PFSK-1 (cell line): ENCODE data around the gene LENEP.

ENCODE experiments used
- FOXP2 ChIP-seq: optimal IDR thresholded peaks from 2 replicates; pipeline ENCODE3; 2011; ENCODE audit warnings: borderline replicate concordance, control low read depth, inconsistent platforms; ENCODE audit not compliant: insufficient read depth; ENCODE audit errors: extremely low read length, extremely low read depth
- POLR2AphosphoS5 ChIP-seq: IDR thresholded peaks from 2 replicates; pipeline ENCODE4 v1.6.1; 2012; ENCODE audit warnings: low read depth, mild to moderate bottlenecking, control low read depth, low read length, moderate library complexity
- SIN3A ChIP-seq: IDR thresholded peaks from 2 replicates; pipeline ENCODE4 v1.6.1; 2012; ENCODE audit warnings: mild to moderate bottlenecking, low read length, moderate library complexity, borderline replicate concordance; ENCODE audit not compliant: insufficient read depth
- TAF1 ChIP-seq: IDR thresholded peaks from 2 replicates; pipeline ENCODE4 v1.6.1; 2012; ENCODE audit warnings: low read length, control low read depth, borderline replicate concordance; ENCODE audit not compliant: insufficient read depth
- TF ChIP-seq, protein P1 (sequence below), 2 experiments: IDR thresholded peaks; 2 replicates each; pipeline versions ENCODE4 v1.6.1 to v1.8.0; 2011 to 2012; ENCODE audit warnings: low read depth in 2 of 2, low read length in 2 of 2, control low read depth in 1 of 2, inconsistent platforms in 1 of 2, mild to moderate bottlenecking in 1 of 2, moderate library complexity in 1 of 2; ENCODE audit not compliant: insufficient read depth in 1 of 2

DNA sequence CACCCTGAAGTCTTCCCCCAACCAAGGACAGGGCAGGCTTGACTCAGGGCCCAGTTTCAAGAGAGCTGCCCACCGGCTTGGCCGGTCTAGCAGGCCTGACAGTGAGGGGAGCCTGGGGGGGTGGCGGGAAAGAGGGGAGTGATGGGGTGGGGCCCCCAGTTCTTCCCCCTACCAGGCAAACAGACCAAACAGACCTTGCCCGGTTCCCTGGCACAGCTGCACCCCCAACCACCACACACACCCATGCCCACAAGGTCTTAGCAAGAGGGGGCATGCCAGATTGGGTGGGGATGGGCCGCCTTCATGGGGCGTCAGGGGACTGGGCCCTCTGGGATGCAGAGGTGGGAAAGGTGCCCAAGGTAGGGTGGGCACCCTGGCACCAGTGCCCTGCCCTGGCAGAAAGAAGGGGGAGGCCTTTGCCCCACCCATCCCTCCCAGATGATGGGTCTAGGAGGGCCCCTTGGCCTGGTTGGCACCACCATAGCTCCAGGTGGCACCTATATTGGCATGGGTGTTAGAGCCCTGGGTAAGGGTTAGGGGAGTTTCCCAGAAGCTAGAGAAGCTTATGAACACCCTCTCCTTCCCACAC is 18.1 kb downstream of the LENEP start:
- TF ChIP-seq TAF1: no peak
- TF ChIP-seq SIN3A: no peak
- TF ChIP-seq, protein P1, sequence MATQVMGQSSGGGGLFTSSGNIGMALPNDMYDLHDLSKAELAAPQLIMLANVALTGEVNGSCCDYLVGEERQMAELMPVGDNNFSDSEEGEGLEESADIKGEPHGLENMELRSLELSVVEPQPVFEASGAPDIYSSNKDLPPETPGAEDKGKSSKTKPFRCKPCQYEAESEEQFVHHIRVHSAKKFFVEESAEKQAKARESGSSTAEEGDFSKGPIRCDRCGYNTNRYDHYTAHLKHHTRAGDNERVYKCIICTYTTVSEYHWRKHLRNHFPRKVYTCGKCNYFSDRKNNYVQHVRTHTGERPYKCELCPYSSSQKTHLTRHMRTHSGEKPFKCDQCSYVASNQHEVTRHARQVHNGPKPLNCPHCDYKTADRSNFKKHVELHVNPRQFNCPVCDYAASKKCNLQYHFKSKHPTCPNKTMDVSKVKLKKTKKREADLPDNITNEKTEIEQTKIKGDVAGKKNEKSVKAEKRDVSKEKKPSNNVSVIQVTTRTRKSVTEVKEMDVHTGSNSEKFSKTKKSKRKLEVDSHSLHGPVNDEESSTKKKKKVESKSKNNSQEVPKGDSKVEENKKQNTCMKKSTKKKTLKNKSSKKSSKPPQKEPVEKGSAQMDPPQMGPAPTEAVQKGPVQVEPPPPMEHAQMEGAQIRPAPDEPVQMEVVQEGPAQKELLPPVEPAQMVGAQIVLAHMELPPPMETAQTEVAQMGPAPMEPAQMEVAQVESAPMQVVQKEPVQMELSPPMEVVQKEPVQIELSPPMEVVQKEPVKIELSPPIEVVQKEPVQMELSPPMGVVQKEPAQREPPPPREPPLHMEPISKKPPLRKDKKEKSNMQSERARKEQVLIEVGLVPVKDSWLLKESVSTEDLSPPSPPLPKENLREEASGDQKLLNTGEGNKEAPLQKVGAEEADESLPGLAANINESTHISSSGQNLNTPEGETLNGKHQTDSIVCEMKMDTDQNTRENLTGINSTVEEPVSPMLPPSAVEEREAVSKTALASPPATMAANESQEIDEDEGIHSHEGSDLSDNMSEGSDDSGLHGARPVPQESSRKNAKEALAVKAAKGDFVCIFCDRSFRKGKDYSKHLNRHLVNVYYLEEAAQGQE (IDR thresholded peaks at IDR 0.05; ENCODE audit: insufficient read depth in 1 of 2, low read depth in 2 of 2, low read length in 2 of 2): no peak
- no peak for TF ChIP-seq POLR2AphosphoS5
- no peak for TF ChIP-seq FOXP2
